C1 segment of cervical spinal cord (tissue), 14 donors: ENCODE results near the gene SLC9A5.

Experiments used
- DNase-seq, 14 donors: peaks; one replicate each; lab custom pipeline; 2025; lab: John Stamatoyannopoulos, UW

The SLC9A5 gene

GRCh38 chr16:67255553-67256221 lies 6.9 kb downstream of the SLC9A5 start:
- no peak for DNase-seq

DNA sequence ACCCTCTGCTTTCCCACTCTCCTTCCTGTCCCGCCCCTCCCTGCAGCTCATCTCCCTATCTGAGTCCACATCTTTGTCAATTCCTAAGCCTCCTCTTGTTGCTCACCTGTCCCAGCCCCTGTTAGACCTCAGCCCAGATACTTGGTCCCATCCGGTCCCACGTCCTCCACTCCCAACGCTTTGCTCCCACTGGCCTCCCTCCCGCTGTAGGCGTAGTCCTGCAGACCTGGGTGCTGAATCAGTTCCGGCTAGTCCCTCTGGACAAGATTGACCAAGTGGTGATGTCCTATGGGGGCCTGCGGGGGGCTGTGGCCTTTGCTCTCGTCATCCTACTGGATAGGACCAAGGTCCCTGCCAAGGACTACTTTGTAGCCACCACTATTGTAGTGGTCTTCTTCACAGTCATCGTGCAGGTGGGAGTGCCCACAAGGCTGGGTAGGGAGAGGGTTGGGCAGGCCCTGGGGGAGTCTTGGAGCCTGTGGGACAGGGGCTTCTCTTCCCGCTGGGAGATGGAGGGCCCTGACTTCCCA lies 8.0 kb downstream of the SLC9A5 start:
- no peak for DNase-seq

DNA sequence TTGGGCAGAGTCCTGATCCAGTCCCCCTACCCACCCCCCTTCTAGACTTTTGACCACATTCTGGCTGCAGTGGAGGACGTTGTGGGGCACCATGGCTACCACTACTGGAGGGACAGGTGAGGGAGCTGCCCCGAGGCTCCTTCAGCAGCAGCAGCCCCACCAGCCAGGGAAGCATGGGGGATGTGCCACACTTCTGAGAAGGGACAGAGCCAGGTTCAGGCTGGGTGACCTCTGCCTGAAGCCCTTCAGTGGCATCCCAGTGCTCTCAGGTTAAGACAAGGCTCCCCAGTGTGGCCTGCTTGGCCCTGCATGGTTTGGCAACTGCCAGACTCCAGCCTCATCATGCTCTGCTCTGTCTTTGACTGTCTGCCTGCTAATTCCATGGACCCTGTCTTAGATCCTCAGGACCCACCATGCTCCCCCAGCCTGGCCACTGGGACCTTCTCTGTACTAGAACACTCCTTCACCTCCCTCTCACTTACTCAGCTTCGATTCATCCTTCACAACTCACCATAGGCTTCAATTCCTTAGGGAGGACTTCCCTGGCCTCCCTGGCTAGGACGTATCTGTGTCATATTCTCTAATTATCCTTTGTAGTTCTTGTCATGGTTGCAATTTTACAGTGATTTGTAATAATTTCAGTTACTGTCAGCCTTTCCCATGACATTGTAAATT lies 8.8 kb downstream of the SLC9A5 start:
- no peak for DNase-seq

DNA sequence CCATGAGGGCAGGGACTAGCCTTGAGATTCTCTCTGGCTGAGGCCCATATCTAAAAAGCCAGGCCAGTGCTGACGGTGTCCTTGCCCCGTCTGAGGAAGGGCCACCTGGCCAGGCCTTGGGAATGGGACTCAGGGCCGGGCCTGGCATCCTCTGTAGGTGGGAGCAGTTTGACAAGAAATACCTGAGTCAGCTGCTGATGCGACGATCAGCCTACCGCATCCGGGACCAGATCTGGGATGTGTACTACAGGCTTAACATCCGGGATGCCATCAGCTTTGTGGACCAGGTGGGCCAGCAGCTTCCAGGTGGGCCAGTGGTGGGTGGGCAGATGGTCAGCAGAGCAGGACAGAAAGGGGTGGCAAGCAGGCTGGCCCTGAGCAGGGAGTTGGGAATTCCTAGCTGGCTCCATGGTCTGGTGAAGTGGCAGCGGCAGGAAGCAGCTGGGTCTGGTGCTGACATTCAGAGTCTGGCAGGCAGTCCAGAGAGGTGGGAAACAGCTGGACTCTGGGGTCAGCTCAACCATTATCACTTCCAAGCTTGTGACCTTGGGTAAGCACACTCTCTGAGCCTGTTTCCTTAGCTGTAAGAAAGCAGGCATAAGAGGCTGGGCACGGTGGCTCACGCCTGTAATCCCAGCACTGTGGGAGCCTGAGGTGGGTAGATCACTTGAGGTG lies 9.5 kb downstream of the SLC9A5 start:
- no peak for DNase-seq

DNA sequence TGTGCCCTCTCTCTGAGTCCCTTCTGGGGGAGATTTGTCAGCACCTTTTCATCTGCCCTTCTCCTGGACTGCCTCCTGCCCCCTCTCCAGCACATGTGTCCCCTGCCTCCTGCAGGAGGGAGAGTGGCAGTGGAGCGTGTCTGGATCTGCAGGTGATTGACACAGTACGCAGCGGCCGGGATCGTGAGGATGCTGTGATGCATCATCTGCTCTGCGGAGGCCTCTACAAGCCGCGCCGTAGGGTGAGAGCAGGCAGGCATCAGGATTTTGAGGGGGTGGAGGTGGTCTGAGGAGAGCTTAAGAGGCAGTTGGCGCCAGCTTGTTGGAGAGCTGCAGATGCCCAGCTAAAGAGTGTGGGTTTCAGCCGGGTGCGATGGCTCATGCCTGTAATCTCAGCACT lies 10.9 kb downstream of the SLC9A5 start:
- DNase-seq = no peak

GRCh38 chr16:67260426-67261063 lies 11.8 kb downstream of the SLC9A5 start:
- peak in 1 of 14 donors; percentile 27 for DNase-seq

- no peak for DNase-seq
Observed at GRCh38 chr16:67263201-67263600, 14.4 kb downstream of the SLC9A5 start.

GRCh38 chr16:67264277-67264676 lies 15.5 kb downstream of the SLC9A5 start:
- DNase-seq = no peak

- no peak for DNase-seq
Observed at GRCh38 chr16:67264866-67265265, 16.1 kb downstream of the SLC9A5 start.

- no peak for DNase-seq
Observed at GRCh38 chr16:67265834-67266233, 17.1 kb downstream of the SLC9A5 start.

DNA sequence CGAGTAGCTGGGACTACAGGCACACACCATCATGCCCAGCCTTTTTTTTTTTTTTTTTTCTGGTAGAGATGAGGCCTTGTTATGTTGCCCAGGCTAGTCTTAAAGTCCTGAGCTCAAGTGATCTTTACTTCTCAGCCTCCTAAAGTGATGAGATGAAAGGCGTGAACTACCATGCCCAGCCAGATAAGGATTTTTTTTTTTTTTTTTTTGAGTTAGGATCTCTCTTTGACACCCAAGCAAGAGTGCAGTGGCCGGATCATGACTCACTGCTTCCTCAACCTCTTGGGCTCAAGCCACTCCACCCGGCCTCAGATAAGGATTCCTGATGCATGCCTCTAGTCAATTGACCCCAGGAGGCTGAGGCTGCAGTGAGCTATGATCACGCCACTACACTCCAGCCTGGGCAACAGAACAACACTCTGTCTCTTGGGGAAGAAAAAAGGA lies 19.4 kb downstream of the SLC9A5 start:
- no peak for DNase-seq

- no peak for DNase-seq
Observed at GRCh38 chr16:67269766-67270165, 21.0 kb downstream of the SLC9A5 start.

GRCh38 chr16:67270931-67271338 lies 22.2 kb downstream of the SLC9A5 start:
- DNase-seq = no peak

GRCh38 chr16:67271446-67271845 lies 22.7 kb downstream of the SLC9A5 start:
- no peak for DNase-seq

GRCh38 chr16:67275321-67275720 lies 26.5 kb downstream of the SLC9A5 start:
- DNase-seq = no peak

DNA sequence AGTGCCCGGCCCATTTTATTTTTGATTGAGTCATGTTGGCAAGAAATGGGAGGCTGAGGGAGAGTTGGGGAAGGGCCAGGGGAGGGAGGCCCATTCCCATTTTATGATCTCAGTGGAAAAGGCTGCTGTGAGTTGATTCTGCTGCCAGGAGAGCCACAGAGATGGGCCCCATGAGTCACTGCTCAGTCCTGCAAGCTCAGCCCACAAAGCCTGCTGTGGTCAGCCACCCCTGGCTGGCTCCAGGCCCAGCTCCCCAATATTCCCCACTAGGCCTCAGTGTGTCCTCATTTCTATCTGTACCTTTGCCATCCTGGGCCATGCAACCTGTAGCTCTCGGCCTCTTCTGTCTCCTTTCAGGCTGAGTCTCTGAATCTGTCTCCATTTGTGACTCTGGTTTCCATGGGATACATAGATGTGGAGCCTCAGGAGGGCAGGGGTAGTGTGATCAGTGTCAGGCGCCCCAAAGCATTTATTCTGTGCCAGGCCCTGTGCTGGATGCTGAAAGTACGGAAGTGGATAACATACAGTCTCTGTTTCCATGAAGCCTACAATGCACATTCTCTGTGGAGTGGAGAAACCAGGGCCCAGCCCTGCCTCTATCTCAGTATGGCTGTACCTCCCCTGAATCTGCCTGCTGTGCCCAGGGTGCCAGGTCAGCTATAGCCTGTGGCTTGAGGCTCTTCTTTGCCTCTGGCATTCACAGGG lies 28.7 kb downstream of the SLC9A5 start:
- DNase-seq = peak in 1 of 14 donors; percentile 51

DNA sequence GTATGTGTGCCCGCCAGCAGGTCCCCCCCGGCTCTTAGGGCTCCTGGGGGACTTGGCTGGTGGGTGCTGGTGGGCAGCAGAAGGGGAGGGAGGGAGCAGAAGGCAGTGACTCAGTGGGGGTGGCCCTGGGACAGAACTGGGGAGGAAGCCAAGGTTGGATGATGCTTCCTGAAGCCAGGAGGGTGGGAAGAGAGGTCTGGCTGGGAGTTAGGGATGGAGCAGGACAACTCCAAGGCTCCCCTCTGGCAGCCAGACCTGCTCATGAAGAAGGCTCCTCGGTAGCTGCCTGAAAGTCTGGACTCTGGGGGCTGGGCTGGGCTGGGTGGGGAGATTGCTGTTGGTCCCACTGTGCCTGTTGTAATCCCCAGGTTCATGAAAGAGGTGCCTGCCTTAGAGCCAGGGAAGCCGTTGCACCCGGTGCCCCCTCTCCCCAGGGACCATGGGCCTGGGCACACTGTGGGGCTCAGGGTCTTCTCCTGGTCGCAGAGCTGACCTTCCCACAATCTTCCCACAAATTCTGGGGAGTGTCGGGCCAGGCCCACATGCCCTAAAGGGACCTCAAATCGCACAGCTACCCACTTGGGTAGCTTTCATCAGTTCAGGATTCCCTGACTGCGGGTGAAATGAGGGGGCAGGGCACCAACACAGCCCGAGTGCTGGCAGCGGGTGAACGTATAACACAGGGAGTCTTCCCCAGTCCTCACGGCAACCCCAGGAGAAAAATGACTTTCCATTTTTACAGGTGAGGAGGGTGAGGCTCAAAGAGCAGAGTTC lies 29.4 kb downstream of the SLC9A5 start:
- no peak for DNase-seq

- DNase-seq = no peak
Observed at GRCh38 chr16:67278773-67279295, 30.1 kb downstream of the SLC9A5 start.

- DNase-seq = peak in 6 of 14 donors; percentile 9 to 62 (median 28)
Observed at GRCh38 chr16:67279296-67280089, 30.7 kb downstream of the SLC9A5 start, which contains the start of gene PLEKHG4. PLEKHG4 (plus strand) TSS chr16:67279532; CDS start chr16:67280045, 513 bp downstream.
